K562 (cell line): Measurements from ENCODE around the gene ULBP2.

Experiments
- EZH2 ChIP-seq: IDR thresholded peaks from 2 replicates; pipeline ENCODE4 v1.6.1; 2012; ENCODE audit warnings: low read depth, mild to moderate bottlenecking, inconsistent platforms, low read length, borderline replicate concordance
- GATAD2B ChIP-seq: fragments of 450-650 bp; IDR thresholded peaks from 2 replicates; pipeline ENCODE4 v1.6.1; 2017; ENCODE audit warnings: mild to moderate bottlenecking, borderline replicate concordance
- MAZ ChIP-seq, 2 experiments: fragments of 450-650 bp in 1 of 2; sonication (generic) in 1 of 2; formaldehyde crosslinking; IDR thresholded peaks in 1 of 2; conservative IDR thresholded peaks in 1 of 2; 2 replicates each; pipeline versions ENCODE4 v1.4.0 to v1.5.0; 2020; ENCODE audit warnings: mild to moderate bottlenecking in 1 of 2, missing genetic modification reagents in 1 of 2

DNA sequence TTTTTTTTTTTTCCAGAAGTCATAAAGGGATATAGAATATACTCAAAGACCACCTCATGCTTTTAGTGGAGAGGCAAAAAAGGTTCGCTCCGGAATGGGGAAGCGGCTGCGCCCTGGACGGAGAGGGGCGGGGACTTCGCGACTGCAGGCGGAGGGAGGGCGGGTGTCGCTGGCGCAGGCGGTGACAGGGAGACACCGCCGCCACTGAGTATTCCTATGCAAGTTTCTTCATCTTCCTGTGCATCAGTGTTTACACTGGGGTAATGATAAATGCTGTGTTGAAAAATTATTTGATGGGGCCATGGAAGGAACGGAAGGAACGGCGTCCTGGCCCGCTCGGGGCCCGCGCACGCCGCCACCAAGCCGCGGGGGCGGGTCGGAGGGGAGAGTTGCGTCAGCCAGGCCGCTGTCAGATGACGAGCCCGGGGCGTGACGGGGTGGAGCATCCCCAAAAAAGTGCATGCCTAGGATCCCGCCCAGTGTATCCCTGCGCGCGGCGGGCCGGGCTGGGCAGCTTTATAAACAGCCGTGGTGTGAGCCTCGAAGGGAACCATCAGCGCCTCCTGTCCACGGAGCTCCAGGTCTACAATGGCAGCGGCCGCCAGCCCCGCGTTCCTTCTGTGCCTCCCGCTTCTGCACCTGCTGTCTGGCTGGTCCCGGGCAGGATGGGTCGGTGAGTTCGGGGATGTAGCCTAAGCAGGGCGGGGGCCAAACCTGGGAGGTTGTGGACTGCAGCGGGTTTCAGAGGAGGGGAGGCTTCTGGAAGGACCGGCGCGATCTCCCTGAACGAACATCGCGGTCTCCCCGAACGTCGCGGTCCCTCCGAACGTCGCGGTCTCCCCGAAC is 21.9 kb downstream of the ULBP2 start, which contains the start of gene ULBP1:
- no peak for TF ChIP-seq GATAD2B
- TF ChIP-seq MAZ (CRISPR knock-in tag; conservative IDR thresholded peaks at IDR 0.05 in 1 of 2, IDR thresholded peaks at IDR 0.05 in 1 of 2), result peak; percentile 75 to 98
- no peak for TF ChIP-seq EZH2
